Nucleus accumbens (tissue), 56 donors: Measurements from ENCODE around the gene SDCBP2.
A peak's percentile ranks its signal among the peaks of the same experiment; 100 is the strongest.

ENCODE experiments used
- DNase-seq, 56 donors: peaks; one replicate each; lab custom pipeline; 2025; lab: John Stamatoyannopoulos, UW

SDCBP2 gene

GRCh38 chr20:1280195-1281102 is 48.5 kb downstream of the SDCBP2 start:
- no peak for DNase-seq

- no peak for DNase-seq
Measured at GRCh38 chr20:1278993-1279392, 49.9 kb downstream of the SDCBP2 start.

GRCh38 chr20:1277529-1278322 is 51.2 kb downstream of the SDCBP2 start:
- DNase-seq: no peak

- DNase-seq: no peak
Measured at GRCh38 chr20:1275919-1276318, 53.0 kb downstream of the SDCBP2 start.

GRCh38 chr20:1274485-1275311 is 54.2 kb downstream of the SDCBP2 start:
- DNase-seq: peak in 15 of 56 donors; percentile 17 to 59 (median 44)

- no peak for DNase-seq
Measured at GRCh38 chr20:1273366-1273765, 55.6 kb downstream of the SDCBP2 start.

- DNase-seq: peak in 21 of 56 donors; percentile 19 to 76 (median 41)
Measured at GRCh38 chr20:1272368-1273100, 56.4 kb downstream of the SDCBP2 start.

GRCh38 chr20:1269850-1270249 is 59.1 kb downstream of the SDCBP2 start:
- DNase-seq: no peak

GRCh38 chr20:1269235-1269634 is 59.7 kb downstream of the SDCBP2 start:
- no peak for DNase-seq

- DNase-seq: no peak
Measured at GRCh38 chr20:1267809-1268374, 61.0 kb downstream of the SDCBP2 start.

- DNase-seq: no peak
Measured at GRCh38 chr20:1267161-1267560, 61.8 kb downstream of the SDCBP2 start.

- DNase-seq: peak in 43 of 56 donors; percentile 26 to 86 (median 59)
Measured at GRCh38 chr20:1266167-1266973, 62.6 kb downstream of the SDCBP2 start, which contains the start of gene SNPH. Gene SNPH (plus strand): TSS chr20:1266294. CDS start chr20:1296240, 29,946 bp downstream.

GRCh38 chr20:1265916-1266166 is 63.1 kb downstream of the SDCBP2 start:
- DNase-seq: no peak

- DNase-seq: no peak
Measured at GRCh38 chr20:1265226-1265915, 63.6 kb downstream of the SDCBP2 start.

- DNase-seq: no peak
Measured at GRCh38 chr20:1264727-1265126, 64.2 kb downstream of the SDCBP2 start.

- DNase-seq: no peak
Measured at GRCh38 chr20:1263853-1264252, 65.1 kb downstream of the SDCBP2 start.
